Erythroblast (primary cell): Measurements from ENCODE around the gene ENAM.
"Not testable (repeated sequence)": the region's sequence is repeated elsewhere in the genome, so short reads cannot be mapped to it uniquely, and the experiment has no call there.

ENCODE experiments used
- DNase-seq, 2 experiments: peaks; one replicate each; lab custom pipeline; 2025; lab: John Stamatoyannopoulos, UW
- GATA1 ChIP-seq: IDR thresholded peaks from 2 replicates; pipeline ENCODE4 v1.6.1; 2011; ENCODE audit warnings: low read depth, mild to moderate bottlenecking, control low read depth, low read length, moderate library complexity
- POLR2A ChIP-seq: IDR thresholded peaks from 2 replicates; pipeline ENCODE4 v1.6.1; 2011; ENCODE audit warnings: mild to moderate bottlenecking, low read length

The ENAM gene

GRCh38 chr4:70613306-70614183, 15.0 kb upstream of the ENAM start:
- no peak for DNase-seq
- TF ChIP-seq POLR2A = no peak
- no peak for TF ChIP-seq GATA1

- TF ChIP-seq GATA1 (no peak), POLR2A (no peak)
- DNase-seq = no peak
Measured at GRCh38 chr4:70614184-70614555, 14.4 kb upstream of the ENAM start.

- DNase-seq = peak in 1 of 2 experiments; percentile 9
- TF ChIP-seq POLR2A (no peak), GATA1 (no peak)
Measured at GRCh38 chr4:70619288-70619687, 9.3 kb upstream of the ENAM start.

DNA sequence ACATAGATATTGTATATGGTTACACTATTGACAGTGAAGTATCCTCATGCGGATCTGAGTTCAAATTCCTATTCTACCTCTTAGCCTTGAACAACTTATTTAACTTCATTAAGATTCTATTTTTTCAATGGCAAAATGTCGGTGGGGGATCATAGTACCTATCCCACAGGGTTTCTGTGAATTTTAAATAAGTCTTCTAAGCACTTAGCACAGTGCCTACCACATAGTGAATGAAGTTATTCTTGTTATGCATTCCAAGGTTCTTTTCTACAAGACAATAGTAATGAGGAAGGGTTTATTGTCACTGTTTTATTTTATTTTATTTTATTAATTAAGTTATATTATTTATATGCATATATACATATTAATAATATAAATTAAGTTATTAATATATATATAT, 8.8 kb upstream of the ENAM start:
- no peak for TF ChIP-seq GATA1
- TF ChIP-seq POLR2A = no peak
- DNase-seq = peak in 1 of 2 experiments; percentile 9

- DNase-seq = peak in 1 of 2 experiments; percentile 27
- TF ChIP-seq GATA1 (no peak), POLR2A (no peak)
Measured at GRCh38 chr4:70623323-70623722, 5.2 kb upstream of the ENAM start.

DNA sequence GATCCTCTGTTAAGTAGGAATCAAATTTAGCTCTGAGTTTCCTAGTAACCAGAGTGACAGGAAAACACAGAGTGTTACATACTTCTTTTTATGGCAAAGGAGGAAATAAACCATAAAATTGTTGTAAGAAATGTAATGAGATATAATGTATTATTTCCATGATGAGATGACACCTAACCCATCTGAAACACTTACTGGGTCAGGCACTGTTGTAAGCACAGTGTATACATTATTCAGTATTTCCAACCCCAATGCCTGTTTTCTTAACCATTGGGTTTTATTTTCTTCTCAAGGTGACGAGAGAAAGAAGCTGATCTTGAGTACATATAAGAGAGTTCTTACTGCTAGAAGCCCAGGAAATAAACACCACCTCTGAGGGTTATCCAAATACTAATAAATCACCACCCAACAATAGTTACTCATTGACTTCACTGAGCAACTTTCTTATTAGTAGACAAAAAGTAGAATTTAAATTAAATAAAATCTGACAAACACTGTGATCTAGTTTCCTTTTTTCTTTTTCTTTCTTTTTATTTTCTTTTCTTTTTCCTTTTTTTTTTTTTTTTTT, 4.2 kb upstream of the ENAM start:
- TF ChIP-seq GATA1 (no peak), POLR2A (no peak)
- DNase-seq = no peak

GRCh38 chr4:70627620-70628019, 924 bp upstream of the ENAM start:
- TF ChIP-seq GATA1 (no peak), POLR2A (no peak)
- no peak for DNase-seq

GRCh38 chr4:70629469-70630090, 1.0 kb downstream of the ENAM start:
- no peak for DNase-seq

DNA sequence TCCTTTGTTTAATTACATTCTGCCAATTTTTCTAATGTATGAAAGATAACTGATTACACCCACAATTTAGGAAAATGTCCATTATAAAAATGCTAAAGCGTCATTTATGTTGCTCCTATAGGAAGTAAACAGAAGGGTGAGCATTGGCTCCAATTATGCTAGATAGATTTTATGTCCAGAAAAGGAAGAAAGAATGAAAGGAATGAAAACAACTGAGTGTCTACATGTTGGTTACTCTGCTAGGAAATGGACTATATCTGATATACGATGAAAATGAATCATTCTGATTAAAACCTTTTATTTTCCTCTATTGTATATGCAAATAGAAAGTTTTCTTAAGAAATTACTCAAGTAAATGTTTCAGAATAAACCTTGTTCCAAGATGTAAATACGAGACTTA, 1.6 kb downstream of the ENAM start:
- no peak for DNase-seq
- TF ChIP-seq POLR2A (no peak), GATA1 (no peak)

More at GRCh38 chr4:70629469-70630090, 1.0 kb downstream of the ENAM start:
- TF ChIP-seq POLR2A = no peak
- no peak for TF ChIP-seq GATA1

DNA sequence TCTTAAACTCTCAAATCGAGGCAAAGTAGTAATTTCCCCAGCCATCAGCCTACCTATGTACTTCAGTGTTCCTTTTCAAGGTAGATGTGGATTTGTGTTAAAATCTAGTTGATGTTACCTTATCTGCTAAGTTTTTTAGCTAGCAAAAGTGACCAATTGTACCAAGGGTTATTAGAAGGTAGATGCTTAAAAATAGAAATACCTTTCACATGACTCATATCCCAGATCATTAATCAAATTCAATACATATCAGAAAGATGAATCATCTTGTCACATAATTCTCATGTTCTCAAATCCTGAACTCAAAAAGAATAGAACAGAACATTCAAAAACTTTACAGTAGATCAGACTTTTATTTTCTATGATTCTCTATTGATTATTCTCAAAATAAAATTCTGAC, 3.5 kb downstream of the ENAM start:
- TF ChIP-seq GATA1 (no peak), POLR2A (no peak)
- DNase-seq = no peak

DNA sequence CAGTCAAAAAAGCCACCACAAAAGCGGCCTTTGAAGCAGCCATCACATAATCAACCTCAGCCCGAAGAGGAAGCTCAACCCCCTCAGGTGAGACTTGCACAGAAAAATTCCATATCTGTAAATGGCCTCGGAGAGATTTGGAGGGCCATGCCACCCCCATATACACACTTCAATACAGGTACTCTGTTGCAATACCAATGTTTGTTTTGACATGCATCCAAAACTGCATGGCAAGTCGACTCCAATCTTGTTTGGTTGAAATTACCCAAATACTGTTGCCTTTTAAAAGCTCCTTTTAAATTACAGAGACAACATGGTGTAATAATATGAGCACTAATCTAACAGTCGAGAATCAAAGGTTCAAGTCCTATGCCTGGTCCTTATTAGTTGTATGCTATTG, 5.9 kb downstream of the ENAM start:
- TF ChIP-seq POLR2A (no peak), GATA1 (no peak)
- no peak for DNase-seq

DNA sequence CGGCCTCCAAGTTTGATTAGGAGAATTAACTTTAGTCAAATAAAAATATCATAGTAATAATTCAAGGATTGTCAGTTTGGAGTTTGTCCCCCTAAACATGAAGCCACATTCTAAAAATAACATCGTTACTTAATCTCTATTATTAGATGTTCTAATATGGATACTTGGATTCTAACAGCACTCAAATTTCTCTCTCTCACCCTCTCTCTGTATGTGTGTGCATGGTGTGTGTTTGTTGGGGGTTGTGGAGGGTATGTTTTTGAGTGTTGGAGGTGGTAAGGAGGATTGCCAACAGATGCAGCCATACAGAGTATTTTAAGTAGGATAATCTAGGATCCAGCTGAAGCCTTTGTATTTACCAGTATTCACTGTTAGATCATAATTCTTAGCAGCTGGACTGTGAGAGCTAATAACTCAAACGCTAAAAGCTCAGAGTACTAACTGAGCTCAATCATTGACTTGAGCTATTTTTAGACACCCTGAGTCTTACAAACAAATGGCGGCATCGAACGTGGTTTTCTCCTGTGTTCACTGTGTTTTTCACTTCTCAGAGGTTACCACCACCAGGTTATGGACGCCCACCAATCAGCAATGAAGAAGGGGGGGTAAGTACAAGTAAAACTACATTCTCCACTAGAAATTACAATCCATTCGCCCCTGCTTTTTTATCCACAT, 8.8 kb downstream of the ENAM start:
- TF ChIP-seq GATA1 (no peak), POLR2A (no peak)
- no peak for DNase-seq

DNA sequence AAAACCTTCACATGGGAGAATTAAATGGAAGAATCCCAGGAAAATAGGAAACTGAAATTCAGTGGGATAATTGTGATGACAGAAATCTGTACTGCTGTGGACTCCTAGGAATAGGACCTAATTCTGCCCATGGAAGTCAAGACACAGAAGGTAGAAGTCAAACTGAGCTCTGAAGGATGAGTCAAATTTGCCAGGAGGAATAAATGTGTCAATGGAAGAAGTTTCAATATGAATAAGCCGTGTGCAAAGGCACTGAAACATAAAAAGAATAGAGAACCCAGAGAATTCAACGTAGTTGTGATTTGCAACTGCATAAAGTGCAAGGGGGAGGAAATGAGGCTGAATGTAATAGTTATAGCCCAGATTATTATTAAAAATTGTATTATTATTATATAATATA, 11.6 kb downstream of the ENAM start:
- no peak for DNase-seq

GRCh38 chr4:70650741-70651140, 22.2 kb downstream of the ENAM start:
- not testable (repeated sequence) for DNase-seq

More for the DNA sequence above, 11.6 kb downstream of the ENAM start:
- TF ChIP-seq GATA1 = no peak
- TF ChIP-seq POLR2A = no peak

- TF ChIP-seq GATA1 (no peak), POLR2A (no peak)
- DNase-seq = peak; percentile 21 to 64
Measured at GRCh38 chr4:70651864-70652506, 23.4 kb downstream of the ENAM start.
